ENCODE results near the gene COL13A1.

- TF ChIP-seq CTCF (IDR thresholded peaks at IDR 0.05), result no peak
- no peak for TF ChIP-seq POLR2A (IDR thresholded peaks at IDR 0.05)
Observed at GRCh38 chr10:69895759-69896158, 94.1 kb downstream of the COL13A1 start.
